K562 (cell line): ENCODE measurements around the gene CREM. TPM values are rescaled to one million over a fixed set of nuclear protein-coding genes. Genes with fewer than 3 reads are reported as not detected.

Experiments used
- AFF4 ChIP-seq: sonication (generic); formaldehyde crosslinking; IDR thresholded peaks from 2 replicates; pipeline ENCODE4 v1.8.0; 2023; ENCODE audit warnings: mild to moderate bottlenecking, missing genetic modification reagents
- ARID2 ChIP-seq: fragments of 450-650 bp; IDR thresholded peaks from 2 replicates; pipeline ENCODE4 v1.6.1; 2017; ENCODE audit warnings: antibody characterized with exemption, mild to moderate bottlenecking
- ARNT ChIP-seq, 2 experiments: fragments of 450-650 bp; IDR thresholded peaks; 2 replicates each; pipeline ENCODE4 v1.6.1; 2016; ENCODE audit warnings: mild to moderate bottlenecking in 1 of 2
- CEBPG ChIP-seq, 3 experiments: fragments of 200-800 bp in 1 of 3; sonication (Bioruptor generic) in 1 of 3; sonication (generic) in 1 of 3; formaldehyde crosslinking in 1 of 3; IDR thresholded peaks in 2 of 3; conservative IDR thresholded peaks in 1 of 3; 2 replicates each; pipeline versions ENCODE4 v1.6.1 to v1.8.0; 2016 to 2022; ENCODE audit warnings: missing compliant biosample characterization in 2 of 3, missing genetic modification characterization in 2 of 3, mild to moderate bottlenecking in 1 of 3, missing genetic modification reagents in 1 of 3
- CTBP1 ChIP-seq: fragments of 450-650 bp; IDR thresholded peaks from 2 replicates; pipeline ENCODE4 v1.6.1; 2016; ENCODE audit warnings: borderline replicate concordance
- FOXM1 ChIP-seq, 2 experiments: fragments of 450-650 bp in 1 of 2; sonication (generic) in 1 of 2; formaldehyde crosslinking in 1 of 2; IDR thresholded peaks; 2 replicates each; pipeline versions ENCODE4 v1.6.1 to v1.9.0; 2017 to 2022; ENCODE audit warnings: low read depth in 2 of 2, mild to moderate bottlenecking in 2 of 2, missing genetic modification reagents in 1 of 2, moderate library complexity in 1 of 2
- KAT8 ChIP-seq: fragments of 450-650 bp; IDR thresholded peaks from 2 replicates; pipeline ENCODE4 v1.6.1; 2016; ENCODE audit warnings: low read depth, mild to moderate bottlenecking
- MLLT1 ChIP-seq, 2 experiments: fragments of 450-650 bp; IDR thresholded peaks; 2 replicates each; pipeline ENCODE4 v1.6.1; 2016
- PKNOX1 ChIP-seq: fragments of 450-650 bp; IDR thresholded peaks from 2 replicates; pipeline ENCODE4 v1.6.1; 2016
- SMAD3 ChIP-seq: fragments of 450-650 bp; formaldehyde crosslinking; conservative IDR thresholded peaks from 2 replicates; pipeline ENCODE4 v1.4.0; 2020; ENCODE audit warnings: mild to moderate bottlenecking
- SP1 ChIP-seq: sonication (generic); formaldehyde crosslinking; IDR thresholded peaks from 2 replicates; pipeline ENCODE4 v1.8.1; 2022; ENCODE audit warnings: mild to moderate bottlenecking, missing genetic modification reagents
- SPI1 ChIP-seq: IDR thresholded peaks from 2 replicates; pipeline ENCODE4 v1.6.1; 2011; ENCODE audit warnings: low read depth, low read length, control low read depth, borderline replicate concordance
- ZNF311 ChIP-seq: fragments of 250-450 bp; sonication (Bioruptor Pico); IDR thresholded peaks from 2 replicates; pipeline ENCODE4 v1.4.0; 2020; ENCODE audit warnings: mild to moderate bottlenecking, moderate library complexity
- ZNF592 ChIP-seq: fragments of 450-650 bp; IDR thresholded peaks from 2 replicates; pipeline ENCODE4 v1.6.1; 2017; ENCODE audit warnings: antibody characterized with exemption, mild to moderate bottlenecking
- polyA plus RNA-seq, 8 experiments: library from polyadenylated mRNA; depleted of rRNA in 4 of 8; stranded (reverse) in 5 of 8; unstranded in 3 of 8; fragments of >200 nt; fragmentation: Nextera tagmentation in 2 of 8; fragmentation: Illumina TruSeq in 1 of 8; extraction: Ambion mirVana in 2 of 8; extraction: Trizol in 1 of 8; gene quantifications; 2 replicates each; pipeline versions ENCODE4 v1.2.1 to v1.2.3, GENCODE V29; 2011 to 2014; ENCODE audit warnings: inconsistent platforms in 1 of 8, missing spikeins in 1 of 8
- total RNA-seq, 7 experiments: library from RNA; depleted of rRNA in 6 of 7; stranded (reverse); fragments of >200 nt in 6 of 7; fragmentation: Illumina TruSeq in 2 of 7; extraction: Trizol in 2 of 7; gene quantifications; 2 replicates each; pipeline versions ENCODE4 v1.2.1 to v1.2.3, GENCODE V29; 2011 to 2021; ENCODE audit warnings: low replicate concordance in 1 of 7

CREM gene
- total and polyA plus RNA-seq, 9 of the 15 experiments (the other 6 are each of a cell fraction or from before 2014, with no cell fraction given) = 39.1 to 70.2 (median 48.3) TPM

- TF ChIP-seq CEBPG (CRISPR knock-in tag; IDR thresholded peaks at IDR 0.05) (no peak), CEBPG (tag; conservative IDR thresholded peaks at IDR 0.05 in 1 of 2, IDR thresholded peaks at IDR 0.05 in 1 of 2) (peak; percentile 21 to 58; a peak in 3 of 4 replicates), KAT8 (0 out of 2 replicates have a peak, but pooled peaks have one; percentile 39), PKNOX1 (peak; percentile 77), ZNF311 (CRISPR knock-in tag) (no peak), ARID2 (no peak; the same call in 1 of the 2 replicates), SMAD3 (CRISPR knock-in tag) (no peak), MLLT1 (IDR thresholded peaks at IDR 0.05) (peak; percentile 22 to 37; a peak in 2 of 4 replicates), SP1 (CRISPR knock-in tag) (0 out of 2 replicates have a peak, but pooled peaks have one; percentile 14), AFF4 (CRISPR knock-in tag) (0 out of 2 replicates have a peak, but pooled peaks have one; percentile 29), CTBP1 (peak; percentile 51; the same call in 1 of the 2 replicates), ARNT (IDR thresholded peaks at IDR 0.05) (peak in 1 of 2 experiments; percentile 48; a peak in 1 of 4 replicates), FOXM1 (IDR thresholded peaks at IDR 0.05; ENCODE audit: low read depth) (peak; percentile 39; the same call in 1 of the 2 replicates), FOXM1 (CRISPR knock-in tag; IDR thresholded peaks at IDR 0.05; ENCODE audit: low read depth) (no peak), ZNF592 (peak; percentile 21; the same call in 1 of the 2 replicates), SPI1 (peak; percentile 91)
These were observed 69.0 kb downstream of the CREM start (continued) for GRCh38 chr10:35195361-35196306.
